Left forelimb (tissue), 1 donor: ENCODE measurements around the gene VPS25.
"Not testable (repeated sequence)": the region's sequence is repeated elsewhere in the genome, so short reads cannot be mapped to it uniquely, and the experiment has no call there.

Source experiments
- DNase-seq: peaks from one replicate; pipeline ENCODE4 v3.0.0-alpha.2; 2018; ENCODE audit warnings: low spot score

The VPS25 gene

GRCh38 chr17:42773290-42774035 lies at the start of gene VPS25:
Gene VPS25, plus strand, starts transcription at chr17:42773449. Its CDS starts 27 bp downstream, at chr17:42773476.
- DNase-seq = peak; percentile 83

- DNase-seq = no peak
Measured at GRCh38 chr17:42723636-42724035, 49.6 kb upstream of the VPS25 start.

GRCh38 chr17:42725143-42725542 lies 48.1 kb upstream of the VPS25 start:
- DNase-seq = no peak

GRCh38 chr17:42740699-42741098 lies 32.5 kb upstream of the VPS25 start:
- DNase-seq = no peak

GRCh38 chr17:42742916-42743315 lies 30.3 kb upstream of the VPS25 start:
- DNase-seq = not testable (repeated sequence)

- no peak for DNase-seq
Measured at GRCh38 chr17:42743595-42744282, 29.5 kb upstream of the VPS25 start.

GRCh38 chr17:42744283-42744805 lies 28.9 kb upstream of the VPS25 start:
- no peak for DNase-seq

- DNase-seq = peak; percentile 97
Measured at GRCh38 chr17:42744806-42745617, 28.2 kb upstream of the VPS25 start, which contains the start of gene EZH1. Gene EZH1, minus strand, starts transcription at chr17:42745040. Its CDS starts 16,099 bp downstream, at chr17:42728941.

- DNase-seq = no peak
Measured at GRCh38 chr17:42748202-42748907, 24.9 kb upstream of the VPS25 start.

GRCh38 chr17:42748908-42749798 lies 24.1 kb upstream of the VPS25 start:
- DNase-seq = no peak

- DNase-seq = no peak
Measured at GRCh38 chr17:42750739-42751344, 22.4 kb upstream of the VPS25 start.

- no peak for DNase-seq
Measured at GRCh38 chr17:42751628-42752027, 21.6 kb upstream of the VPS25 start.

- DNase-seq = no peak
Measured at GRCh38 chr17:42754782-42755181, 18.5 kb upstream of the VPS25 start.

- no peak for DNase-seq
Measured at GRCh38 chr17:42759982-42760651, 13.1 kb upstream of the VPS25 start.

GRCh38 chr17:42760652-42761581 lies 12.3 kb upstream of the VPS25 start, which contains the start of gene RAMP2:
Gene RAMP2, plus strand, starts transcription at chr17:42761227. Its CDS starts 35 bp downstream, at chr17:42761262.
- DNase-seq = no peak

- no peak for DNase-seq
Measured at GRCh38 chr17:42761638-42762037, 11.6 kb upstream of the VPS25 start.

- no peak for DNase-seq
Measured at GRCh38 chr17:42766124-42766523, 7.1 kb upstream of the VPS25 start.

GRCh38 chr17:42767512-42767911 lies 5.7 kb upstream of the VPS25 start:
- no peak for DNase-seq
